KG1 (cell line): ENCODE measurements around the gene ALKBH3.

Experiments
- DNase-seq: peaks from one replicate; lab custom pipeline; 2025; lab: John Stamatoyannopoulos, UW

Gene ALKBH3

GRCh38 chr11:43941257-43941994, 60.8 kb downstream of the ALKBH3 start:
- no peak for DNase-seq

- no peak for DNase-seq
These were observed 62.2 kb downstream of the ALKBH3 start for GRCh38 chr11:43942662-43943371.

- DNase-seq = no peak
These were observed 62.8 kb downstream of the ALKBH3 start for GRCh38 chr11:43943372-43943930.

- no peak for DNase-seq
These were observed 63.5 kb downstream of the ALKBH3 start for GRCh38 chr11:43943931-43944751.

- DNase-seq = peak; percentile 17
These were observed 64.2 kb downstream of the ALKBH3 start for GRCh38 chr11:43944761-43945311.

- DNase-seq = no peak
These were observed 66.4 kb downstream of the ALKBH3 start for GRCh38 chr11:43947003-43947500.

GRCh38 chr11:43947815-43948214, 67.2 kb downstream of the ALKBH3 start:
- no peak for DNase-seq

GRCh38 chr11:43948341-43949225, 68.0 kb downstream of the ALKBH3 start:
- DNase-seq = no peak

GRCh38 chr11:43950311-43950855, 69.8 kb downstream of the ALKBH3 start:
- DNase-seq = no peak

- no peak for DNase-seq
These were observed 70.6 kb downstream of the ALKBH3 start for GRCh38 chr11:43951231-43951630.

GRCh38 chr11:43952020-43952400, 71.4 kb downstream of the ALKBH3 start:
- no peak for DNase-seq

GRCh38 chr11:43952401-43953342, 72.0 kb downstream of the ALKBH3 start:
- DNase-seq = no peak

GRCh38 chr11:43953521-43953920, 72.9 kb downstream of the ALKBH3 start:
- no peak for DNase-seq

- no peak for DNase-seq
These were observed 73.6 kb downstream of the ALKBH3 start for GRCh38 chr11:43954241-43954640.

- no peak for DNase-seq
These were observed 74.9 kb downstream of the ALKBH3 start for GRCh38 chr11:43955381-43956118.

- DNase-seq = no peak
These were observed 76.9 kb downstream of the ALKBH3 start for GRCh38 chr11:43957571-43957970.

- DNase-seq = no peak
These were observed 78.8 kb downstream of the ALKBH3 start for GRCh38 chr11:43959321-43959995.
